K562 (cell line): Measurements from ENCODE around the gene CHRNG.

Experiments
- JUNB ChIP-seq: fragments of 450-650 bp; formaldehyde crosslinking; conservative IDR thresholded peaks from 2 replicates; pipeline ENCODE4 v1.4.0; 2020; ENCODE audit warnings: mild to moderate bottlenecking
- POLR2AphosphoS5 ChIP-seq: IDR thresholded peaks from 2 replicates; pipeline ENCODE4 v1.6.1; 2011; ENCODE audit warnings: mild to moderate bottlenecking, low read depth, low read length, moderate library complexity; ENCODE audit not compliant: control insufficient read depth, insufficient read depth
- TF ChIP-seq, protein P1 (sequence below): sonication (generic); formaldehyde crosslinking; IDR thresholded peaks from 2 replicates; pipeline ENCODE4 v1.8.1; 2022; ENCODE audit warnings: missing genetic modification reagents
- TF ChIP-seq, protein P2 (sequence below): fragments of 250-450 bp; sonication (Bioruptor Pico); IDR thresholded peaks from 2 replicates; pipeline ENCODE4 v1.8.0; 2021; ENCODE audit warnings: moderate library complexity, mild to moderate bottlenecking, inconsistent platforms
- TF ChIP-seq, protein P3 (sequence below): fragments of 450-650 bp; formaldehyde crosslinking; conservative IDR thresholded peaks from 2 replicates; pipeline ENCODE4 v1.4.0; 2022; ENCODE audit warnings: mild to moderate bottlenecking, missing genetic modification characterization
- TF ChIP-seq, protein P4 (sequence below): fragments of 200-600 bp; sonication (generic); IDR thresholded peaks from one replicate; pipeline ENCODE4 v1.6.1; 2012; ENCODE audit warnings: mild to moderate bottlenecking, low read depth, low read length, inconsistent platforms

DNA sequence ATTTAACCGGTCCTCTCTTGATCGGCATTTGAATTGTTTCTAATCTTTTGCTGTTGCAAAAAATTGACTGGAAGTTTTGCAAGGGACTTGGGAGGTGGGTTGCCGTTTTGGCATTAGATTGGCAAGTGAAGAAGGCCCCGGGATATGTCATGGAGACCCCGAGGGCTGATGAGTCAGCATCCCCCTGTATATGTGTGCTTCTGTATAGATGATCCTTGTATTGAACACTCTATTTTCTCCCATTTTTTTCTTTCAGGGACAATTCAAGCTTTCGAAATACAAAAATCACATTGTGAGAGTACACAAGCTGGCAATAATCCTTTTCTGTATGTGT, 41.1 kb downstream of the CHRNG start:
- TF ChIP-seq, protein P1, sequence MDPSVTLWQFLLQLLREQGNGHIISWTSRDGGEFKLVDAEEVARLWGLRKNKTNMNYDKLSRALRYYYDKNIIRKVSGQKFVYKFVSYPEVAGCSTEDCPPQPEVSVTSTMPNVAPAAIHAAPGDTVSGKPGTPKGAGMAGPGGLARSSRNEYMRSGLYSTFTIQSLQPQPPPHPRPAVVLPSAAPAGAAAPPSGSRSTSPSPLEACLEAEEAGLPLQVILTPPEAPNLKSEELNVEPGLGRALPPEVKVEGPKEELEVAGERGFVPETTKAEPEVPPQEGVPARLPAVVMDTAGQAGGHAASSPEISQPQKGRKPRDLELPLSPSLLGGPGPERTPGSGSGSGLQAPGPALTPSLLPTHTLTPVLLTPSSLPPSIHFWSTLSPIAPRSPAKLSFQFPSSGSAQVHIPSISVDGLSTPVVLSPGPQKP (CRISPR knock-in tag), result no peak
- TF ChIP-seq JUNB (no peak), POLR2AphosphoS5 (no peak)
- TF ChIP-seq, protein P2, sequence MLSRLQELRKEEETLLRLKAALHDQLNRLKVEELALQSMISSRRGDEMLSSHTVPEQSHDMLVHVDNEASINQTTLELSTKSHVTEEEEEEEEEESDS, result no peak
- TF ChIP-seq, protein P3, sequence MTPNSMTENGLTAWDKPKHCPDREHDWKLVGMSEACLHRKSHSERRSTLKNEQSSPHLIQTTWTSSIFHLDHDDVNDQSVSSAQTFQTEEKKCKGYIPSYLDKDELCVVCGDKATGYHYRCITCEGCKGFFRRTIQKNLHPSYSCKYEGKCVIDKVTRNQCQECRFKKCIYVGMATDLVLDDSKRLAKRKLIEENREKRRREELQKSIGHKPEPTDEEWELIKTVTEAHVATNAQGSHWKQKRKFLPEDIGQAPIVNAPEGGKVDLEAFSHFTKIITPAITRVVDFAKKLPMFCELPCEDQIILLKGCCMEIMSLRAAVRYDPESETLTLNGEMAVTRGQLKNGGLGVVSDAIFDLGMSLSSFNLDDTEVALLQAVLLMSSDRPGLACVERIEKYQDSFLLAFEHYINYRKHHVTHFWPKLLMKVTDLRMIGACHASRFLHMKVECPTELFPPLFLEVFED (CRISPR knock-in tag), result no peak
- TF ChIP-seq, protein P4, sequence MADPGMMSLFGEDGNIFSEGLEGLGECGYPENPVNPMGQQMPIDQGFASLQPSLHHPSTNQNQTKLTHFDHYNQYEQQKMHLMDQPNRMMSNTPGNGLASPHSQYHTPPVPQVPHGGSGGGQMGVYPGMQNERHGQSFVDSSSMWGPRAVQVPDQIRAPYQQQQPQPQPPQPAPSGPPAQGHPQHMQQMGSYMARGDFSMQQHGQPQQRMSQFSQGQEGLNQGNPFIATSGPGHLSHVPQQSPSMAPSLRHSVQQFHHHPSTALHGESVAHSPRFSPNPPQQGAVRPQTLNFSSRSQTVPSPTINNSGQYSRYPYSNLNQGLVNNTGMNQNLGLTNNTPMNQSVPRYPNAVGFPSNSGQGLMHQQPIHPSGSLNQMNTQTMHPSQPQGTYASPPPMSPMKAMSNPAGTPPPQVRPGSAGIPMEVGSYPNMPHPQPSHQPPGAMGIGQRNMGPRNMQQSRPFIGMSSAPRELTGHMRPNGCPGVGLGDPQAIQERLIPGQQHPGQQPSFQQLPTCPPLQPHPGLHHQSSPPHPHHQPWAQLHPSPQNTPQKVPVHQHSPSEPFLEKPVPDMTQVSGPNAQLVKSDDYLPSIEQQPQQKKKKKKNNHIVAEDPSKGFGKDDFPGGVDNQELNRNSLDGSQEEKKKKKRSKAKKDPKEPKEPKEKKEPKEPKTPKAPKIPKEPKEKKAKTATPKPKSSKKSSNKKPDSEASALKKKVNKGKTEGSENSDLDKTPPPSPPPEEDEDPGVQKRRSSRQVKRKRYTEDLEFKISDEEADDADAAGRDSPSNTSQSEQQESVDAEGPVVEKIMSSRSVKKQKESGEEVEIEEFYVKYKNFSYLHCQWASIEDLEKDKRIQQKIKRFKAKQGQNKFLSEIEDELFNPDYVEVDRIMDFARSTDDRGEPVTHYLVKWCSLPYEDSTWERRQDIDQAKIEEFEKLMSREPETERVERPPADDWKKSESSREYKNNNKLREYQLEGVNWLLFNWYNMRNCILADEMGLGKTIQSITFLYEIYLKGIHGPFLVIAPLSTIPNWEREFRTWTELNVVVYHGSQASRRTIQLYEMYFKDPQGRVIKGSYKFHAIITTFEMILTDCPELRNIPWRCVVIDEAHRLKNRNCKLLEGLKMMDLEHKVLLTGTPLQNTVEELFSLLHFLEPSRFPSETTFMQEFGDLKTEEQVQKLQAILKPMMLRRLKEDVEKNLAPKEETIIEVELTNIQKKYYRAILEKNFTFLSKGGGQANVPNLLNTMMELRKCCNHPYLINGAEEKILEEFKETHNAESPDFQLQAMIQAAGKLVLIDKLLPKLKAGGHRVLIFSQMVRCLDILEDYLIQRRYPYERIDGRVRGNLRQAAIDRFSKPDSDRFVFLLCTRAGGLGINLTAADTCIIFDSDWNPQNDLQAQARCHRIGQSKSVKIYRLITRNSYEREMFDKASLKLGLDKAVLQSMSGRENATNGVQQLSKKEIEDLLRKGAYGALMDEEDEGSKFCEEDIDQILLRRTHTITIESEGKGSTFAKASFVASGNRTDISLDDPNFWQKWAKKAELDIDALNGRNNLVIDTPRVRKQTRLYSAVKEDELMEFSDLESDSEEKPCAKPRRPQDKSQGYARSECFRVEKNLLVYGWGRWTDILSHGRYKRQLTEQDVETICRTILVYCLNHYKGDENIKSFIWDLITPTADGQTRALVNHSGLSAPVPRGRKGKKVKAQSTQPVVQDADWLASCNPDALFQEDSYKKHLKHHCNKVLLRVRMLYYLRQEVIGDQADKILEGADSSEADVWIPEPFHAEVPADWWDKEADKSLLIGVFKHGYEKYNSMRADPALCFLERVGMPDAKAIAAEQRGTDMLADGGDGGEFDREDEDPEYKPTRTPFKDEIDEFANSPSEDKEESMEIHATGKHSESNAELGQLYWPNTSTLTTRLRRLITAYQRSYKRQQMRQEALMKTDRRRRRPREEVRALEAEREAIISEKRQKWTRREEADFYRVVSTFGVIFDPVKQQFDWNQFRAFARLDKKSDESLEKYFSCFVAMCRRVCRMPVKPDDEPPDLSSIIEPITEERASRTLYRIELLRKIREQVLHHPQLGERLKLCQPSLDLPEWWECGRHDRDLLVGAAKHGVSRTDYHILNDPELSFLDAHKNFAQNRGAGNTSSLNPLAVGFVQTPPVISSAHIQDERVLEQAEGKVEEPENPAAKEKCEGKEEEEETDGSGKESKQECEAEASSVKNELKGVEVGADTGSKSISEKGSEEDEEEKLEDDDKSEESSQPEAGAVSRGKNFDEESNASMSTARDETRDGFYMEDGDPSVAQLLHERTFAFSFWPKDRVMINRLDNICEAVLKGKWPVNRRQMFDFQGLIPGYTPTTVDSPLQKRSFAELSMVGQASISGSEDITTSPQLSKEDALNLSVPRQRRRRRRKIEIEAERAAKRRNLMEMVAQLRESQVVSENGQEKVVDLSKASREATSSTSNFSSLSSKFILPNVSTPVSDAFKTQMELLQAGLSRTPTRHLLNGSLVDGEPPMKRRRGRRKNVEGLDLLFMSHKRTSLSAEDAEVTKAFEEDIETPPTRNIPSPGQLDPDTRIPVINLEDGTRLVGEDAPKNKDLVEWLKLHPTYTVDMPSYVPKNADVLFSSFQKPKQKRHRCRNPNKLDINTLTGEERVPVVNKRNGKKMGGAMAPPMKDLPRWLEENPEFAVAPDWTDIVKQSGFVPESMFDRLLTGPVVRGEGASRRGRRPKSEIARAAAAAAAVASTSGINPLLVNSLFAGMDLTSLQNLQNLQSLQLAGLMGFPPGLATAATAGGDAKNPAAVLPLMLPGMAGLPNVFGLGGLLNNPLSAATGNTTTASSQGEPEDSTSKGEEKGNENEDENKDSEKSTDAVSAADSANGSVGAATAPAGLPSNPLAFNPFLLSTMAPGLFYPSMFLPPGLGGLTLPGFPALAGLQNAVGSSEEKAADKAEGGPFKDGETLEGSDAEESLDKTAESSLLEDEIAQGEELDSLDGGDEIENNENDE, result no peak
